Measurements from ENCODE around the gene ACBD7.

Gene ACBD7

GRCh38 chr10:15097011-15097812 lies 8.6 kb upstream of the ACBD7 start, which contains the start of gene RPP38 (continued):
- TF ChIP-seq ZBTB44 (tag by site-specific recombination; IDR thresholded peaks at IDR 0.05) (no peak), ZNF138 (tag by site-specific recombination; IDR thresholded peaks at IDR 0.05; ENCODE audit: borderline replicate concordance) (no peak), ZNF843 (tag by site-specific recombination; IDR thresholded peaks at IDR 0.05) (no peak), ZNF501 (tag by site-specific recombination; IDR thresholded peaks at IDR 0.05) (peak; percentile 96), WT1 (tag by site-specific recombination; IDR thresholded peaks at IDR 0.05) (no peak), OSR2 (tag by site-specific recombination; IDR thresholded peaks at IDR 0.05) (no peak), KLF17 (tag by site-specific recombination; IDR thresholded peaks at IDR 0.05) (0 out of 2 replicates have a peak, but pooled peaks have one; percentile 29), ZNF2 (tag by site-specific recombination; IDR thresholded peaks at IDR 0.05) (0 out of 2 replicates have a peak, but pooled peaks have one; percentile 48), ZNF37A (tag by site-specific recombination; IDR thresholded peaks at IDR 0.05) (no peak), HOXD13 (CRISPR knock-in tag; IDR thresholded peaks at IDR 0.05; ENCODE audit: borderline replicate concordance) (no peak), ZNF473 (tag by site-specific recombination; IDR thresholded peaks at IDR 0.05) (no peak), ZNF768 (tag by site-specific recombination; IDR thresholded peaks at IDR 0.05) (no peak), ZBTB8A (tag by site-specific recombination; IDR thresholded peaks at IDR 0.05) (peak; percentile 75), PRDM10 (tag by site-specific recombination; IDR thresholded peaks at IDR 0.05) (peak; percentile 61), ZBTB49 (tag by site-specific recombination; IDR thresholded peaks at IDR 0.05; ENCODE audit: low read depth) (no peak), ZNF10 (tag by site-specific recombination; IDR thresholded peaks at IDR 0.05) (peak; percentile 66; the same call in 1 of the 2 replicates), ZEB2 (tag by site-specific recombination; IDR thresholded peaks at IDR 0.05) (peak; percentile 85; the same call in 1 of the 2 replicates), PBX3 (CRISPR knock-in tag; IDR thresholded peaks at IDR 0.05) (no peak; the same call in 1 of the 2 replicates), ZBTB7A (tag by site-specific recombination; IDR thresholded peaks at IDR 0.05; ENCODE audit: low read depth) (peak; percentile 66; the same call in 1 of the 2 replicates), ZNF366 (tag by site-specific recombination; conservative IDR thresholded peaks at IDR 0.05) (no peak), OVOL3 (tag by site-specific recombination; IDR thresholded peaks at IDR 0.05) (peak; percentile 4; the same call in 1 of the 2 replicates), ZBTB6 (tag by site-specific recombination; IDR thresholded peaks at IDR 0.05) (0 out of 2 replicates have a peak, but pooled peaks have one; percentile 4), KLF9 (tag by site-specific recombination; IDR thresholded peaks at IDR 0.05; ENCODE audit: low read depth) (peak; percentile 53), ZNF324 (tag by site-specific recombination; IDR thresholded peaks at IDR 0.05) (no peak), ZNF175 (tag by site-specific recombination; IDR thresholded peaks at IDR 0.05) (no peak), ZNF416 (tag by site-specific recombination; IDR thresholded peaks at IDR 0.05) (no peak), ZSCAN23 (tag by site-specific recombination; IDR thresholded peaks at IDR 0.05) (0 out of 2 replicates have a peak, but pooled peaks have one; percentile 26)
